ENCODE measurements around the gene PARD3. TPM values are rescaled to one million over a fixed set of nuclear protein-coding genes. Genes with fewer than 3 reads are reported as not detected.

Gene PARD3
- total and polyA plus RNA-seq, 10 of the 15 experiments (the other 5 are each of a cell fraction or from before 2014, with no cell fraction given), result 2.6 to 43.1 (median 13.9) TPM

DNA sequence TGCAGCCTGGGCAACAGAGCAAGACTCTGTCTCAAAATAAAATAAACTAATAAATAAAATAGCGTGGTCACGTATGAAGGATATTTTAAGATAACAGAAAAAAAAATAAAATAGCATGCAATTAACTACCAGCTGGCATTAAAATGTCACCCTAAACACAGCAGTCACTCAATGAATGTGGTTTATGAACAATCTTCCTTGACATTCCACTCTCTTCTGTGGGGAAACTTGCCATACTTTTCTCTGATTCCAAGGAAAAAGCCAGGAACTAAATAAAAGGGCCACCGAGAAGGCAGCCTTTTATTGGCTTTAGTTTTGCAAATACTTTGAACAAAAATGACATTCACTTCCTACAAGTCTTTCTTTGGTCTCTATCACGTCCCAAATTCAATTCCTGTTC, 266.6 kb downstream of the PARD3 start:
- POLR2A ChIA-PET, result interaction anchor here (0.7 kb wide), 1 partner anchor 9 kb away, joined by 3 read pairs; no protein-coding TSS in a partner anchor
- 0 out of 4 replicates have a peak, but pooled peaks cover 0 to 3% of the 10 kb centered on the region in 2 experiments for H3K27me3 ChIP-seq (replicated peaks in 1 of 2; ENCODE audit: control insufficient read depth in 2 of 2, insufficient read depth in 2 of 2, low read length in 1 of 2)
- no peak overlapping the region for H3K4me2 ChIP-seq (ENCODE audit: control insufficient read depth, insufficient read depth)
- CTCF ChIA-PET, result interaction anchor here (1.3 kb wide), 1 partner anchor 36 kb away, joined by 4 read pairs; no protein-coding TSS in a partner anchor
- H3K9me3 ChIP-seq (replicated peaks; ENCODE audit: control insufficient read depth, insufficient read depth, low read length), result no peaks in the 10 kb centered on the region
- no peaks in the 10 kb centered on the region for H3K4me1 ChIP-seq (ENCODE audit: control insufficient read depth, insufficient read depth, low read length)
- no peaks in the 10 kb centered on the region for H3K36me3 ChIP-seq (ENCODE audit: control insufficient read depth in 2 of 2, insufficient read depth in 2 of 2, low read length in 1 of 2)
- H4K20me1 ChIP-seq (ENCODE audit: control insufficient read depth, insufficient read depth), result no peaks in the 10 kb centered on the region
- 54% methylated on average over 4 of the region's 4 CpGs for WGBS (ENCODE audit: insufficient coverage, insufficient replicate concordance, low lambda C conversion rate, missing lambda C conversion rate)
- DNase-seq (ENCODE audit: low read depth, low spot score) (no peak), FAIRE-seq (no peak), ATAC-seq (no peak)
- SMC1A ChIA-PET (ENCODE audit: uncharacterized antibody, unreplicated experiment), result interaction anchor here (1.6 kb wide), 1 partner anchor 63 kb away, joined by 4 read pairs; no protein-coding TSS in a partner anchor
- H2AFZ ChIP-seq (ENCODE audit: control insufficient read depth, low read depth, low read length), result no peak overlapping the region
- no peak overlapping the region for H3K4me3 ChIP-seq
- H3K9ac ChIP-seq (ENCODE audit: control insufficient read depth, insufficient read depth, low read length), result no peak overlapping the region
- RAD21 ChIA-PET (ENCODE audit: unreplicated experiment), result no interaction called here
- in situ Hi-C loops (cut with MboI) (no loop called here), intact Hi-C loops (cut with micrococcal nuclease; ENCODE audit: unreplicated experiment) (no loop called here)
- no TSS peak for BruUV-seq (replicated peaks)
- no peak for TF ChIP-seq KLF5 (IDR thresholded peaks at IDR 0.05; ENCODE audit: partially characterized antibody)
- TF ChIP-seq PKNOX1 (IDR thresholded peaks at IDR 0.05), result no peak
- TF ChIP-seq MAX (IDR thresholded peaks at IDR 0.05; ENCODE audit: low read depth, low read length), result no peak
- TF ChIP-seq SREBF1 (IDR thresholded peaks at IDR 0.05; ENCODE audit: low read length), result no peak
- no peak for TF ChIP-seq CBX3 (IDR thresholded peaks at IDR 0.05; ENCODE audit: borderline replicate concordance, low read depth)
- TF ChIP-seq CEBPZ (IDR thresholded peaks at IDR 0.05; ENCODE audit: low read depth, low read length), result no peak
- TF ChIP-seq TCF7 (IDR thresholded peaks at IDR 0.05; ENCODE audit: borderline replicate concordance), result no peak
- no peak for TF ChIP-seq IRF3 (IDR thresholded peaks at IDR 0.05)
- TF ChIP-seq ASH2L (IDR thresholded peaks at IDR 0.05; ENCODE audit: borderline replicate concordance, low read depth), result no peak
- TF ChIP-seq EGR1 (IDR thresholded peaks at IDR 0.05; ENCODE audit: borderline replicate concordance in 1 of 2, low read depth in 2 of 2, low read length in 2 of 2), result no peak
- TF ChIP-seq SUPT20H (IDR thresholded peaks at IDR 0.05; ENCODE audit: borderline replicate concordance, control insufficient read depth, low read depth, low read length), result no peak
- TF ChIP-seq MYC (IDR thresholded peaks at IDR 0.05; ENCODE audit: insufficient read depth, insufficient read length, insufficient replicate concordance, low read length, severe bottlenecking), result no peak
- TF ChIP-seq KDM1A (IDR thresholded peaks at IDR 0.05; ENCODE audit: borderline replicate concordance), result no peak
- no peak for TF ChIP-seq NR2F1 (conservative IDR thresholded peaks at IDR 0.05)
- TF ChIP-seq RAD51 (IDR thresholded peaks at IDR 0.05), result no peak
- H3K79me2 ChIP-seq (ENCODE audit: control insufficient read depth, insufficient read depth, low read length), result no peaks in the 10 kb centered on the region
- no peak overlapping the region for H3K27ac ChIP-seq (ENCODE audit: control insufficient read depth, insufficient read depth)

All from GM12878 (cell line).